CD4-positive, alpha-beta T cell treated with Interferon alpha-2 for 1 hour (primary cell): ENCODE results near the gene PPP1R16B.
"Not testable (repeated sequence)": the region's sequence is repeated elsewhere in the genome, so short reads cannot be mapped to it uniquely, and the experiment has no call there.

Source experiments
- DNase-seq, 2 donors: peaks; one replicate each; pipeline ENCODE4 v3.0.0-alpha.2; 2020 to 2022

PPP1R16B gene

GRCh38 chr20:38794057-38794456 lies 11.4 kb upstream of the PPP1R16B start:
- DNase-seq: not testable (repeated sequence)

DNA sequence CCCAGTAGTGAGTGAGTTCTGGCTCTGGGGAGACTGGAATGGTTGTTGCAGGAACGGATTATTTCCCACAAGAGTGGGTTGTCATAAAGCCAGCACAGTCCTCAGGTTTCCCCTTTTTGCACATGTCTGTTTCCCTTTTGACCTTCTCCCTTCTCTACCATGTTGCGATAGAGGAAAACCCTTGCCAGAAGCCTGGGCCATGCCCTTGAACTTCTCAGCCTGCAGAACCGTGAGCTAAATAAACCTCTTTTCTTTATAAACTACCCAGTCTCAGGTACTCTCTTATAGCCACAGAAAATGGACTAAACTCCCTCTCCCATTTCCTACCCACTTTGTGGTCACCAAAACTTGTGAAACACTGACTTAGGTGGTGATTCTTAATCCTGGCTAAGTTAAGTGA lies 7.2 kb upstream of the PPP1R16B start:
- no peak for DNase-seq

DNA sequence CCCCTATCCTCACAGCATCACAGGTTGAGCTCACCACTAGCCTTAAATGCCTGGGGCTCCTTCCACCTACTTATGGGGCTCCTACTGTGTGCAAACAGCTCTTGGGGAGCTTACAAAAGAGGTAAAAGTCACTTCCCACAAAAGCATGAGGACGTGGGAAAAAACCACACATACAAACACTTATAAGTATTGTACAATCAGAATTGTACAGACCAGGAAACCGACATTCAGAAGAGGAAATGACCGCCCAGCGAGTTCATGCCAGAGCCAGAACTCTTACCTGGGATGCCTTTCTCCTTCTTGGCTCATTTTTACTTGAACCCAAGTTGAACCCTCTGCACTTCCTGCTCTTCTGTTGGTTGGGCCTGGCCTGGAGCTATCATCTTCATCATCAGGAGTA lies 6.3 kb upstream of the PPP1R16B start:
- DNase-seq: no peak

GRCh38 chr20:38800882-38801281 lies 4.6 kb upstream of the PPP1R16B start:
- DNase-seq: no peak

DNA sequence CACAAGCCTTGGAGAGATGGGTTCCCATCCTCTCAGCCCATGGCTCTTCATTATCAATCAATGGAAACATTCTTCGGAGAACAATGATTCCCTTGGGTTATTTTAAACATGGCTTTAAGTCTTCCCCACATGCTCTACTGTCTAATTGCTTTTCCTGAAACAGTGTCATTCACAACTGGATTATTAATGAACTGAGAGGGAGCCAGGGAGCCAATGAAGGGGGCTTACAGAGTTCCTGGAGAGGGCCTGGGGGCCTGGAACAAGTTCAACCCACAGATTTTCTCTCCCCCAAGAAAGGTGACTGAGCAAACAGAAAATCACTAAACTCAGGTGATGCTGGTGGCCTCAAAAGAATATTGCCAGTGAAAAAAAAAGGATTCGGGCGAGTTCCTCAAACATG lies 1.3 kb upstream of the PPP1R16B start:
- no peak for DNase-seq

- peak; percentile 91 to 92 for DNase-seq
Measured at GRCh38 chr20:38804682-38805501, 605 bp upstream of the PPP1R16B start.

GRCh38 chr20:38805958-38806854 lies 709 bp downstream of the PPP1R16B start:
- DNase-seq: peak; percentile 37 to 60

DNA sequence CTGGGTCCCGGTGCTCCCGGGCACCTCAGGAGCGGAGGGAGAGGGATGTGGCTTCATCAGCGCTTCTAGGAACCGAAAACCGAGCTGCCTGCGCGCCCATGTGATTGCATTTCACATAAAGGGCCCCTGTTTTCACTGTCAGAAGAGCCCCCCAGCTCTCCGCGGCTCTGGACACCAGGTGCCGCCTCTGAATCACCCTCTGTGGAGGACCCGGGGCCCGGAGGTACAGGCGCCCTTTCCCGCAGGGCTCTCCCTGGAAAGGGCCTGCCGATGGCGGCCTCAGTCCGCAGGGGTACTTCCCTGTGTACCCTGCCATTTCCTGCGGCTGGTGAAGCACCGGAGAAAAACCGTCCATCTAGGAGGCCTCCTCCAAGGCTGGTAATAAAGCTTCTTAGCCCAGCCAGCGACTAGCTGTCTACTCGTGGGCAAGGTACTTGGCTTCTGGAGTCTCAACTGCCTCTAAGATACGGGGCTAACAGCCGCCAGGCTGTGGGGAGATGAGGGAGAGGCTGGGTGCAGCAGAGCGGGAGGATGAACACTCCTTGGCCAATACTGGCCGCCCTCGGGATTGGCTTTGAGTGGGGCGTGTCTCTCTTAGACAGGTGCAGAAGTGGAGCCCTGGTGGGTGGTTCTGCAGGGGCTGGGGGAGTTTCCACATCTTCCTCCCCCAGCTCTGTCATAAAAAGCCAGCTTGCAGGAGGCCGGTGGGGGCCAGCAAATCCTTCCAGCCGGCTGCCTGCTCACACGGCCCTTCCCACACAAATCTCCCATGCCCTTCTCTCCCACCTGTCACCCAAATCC lies 1.6 kb downstream of the PPP1R16B start:
- DNase-seq: peak; percentile 57 to 75

DNA sequence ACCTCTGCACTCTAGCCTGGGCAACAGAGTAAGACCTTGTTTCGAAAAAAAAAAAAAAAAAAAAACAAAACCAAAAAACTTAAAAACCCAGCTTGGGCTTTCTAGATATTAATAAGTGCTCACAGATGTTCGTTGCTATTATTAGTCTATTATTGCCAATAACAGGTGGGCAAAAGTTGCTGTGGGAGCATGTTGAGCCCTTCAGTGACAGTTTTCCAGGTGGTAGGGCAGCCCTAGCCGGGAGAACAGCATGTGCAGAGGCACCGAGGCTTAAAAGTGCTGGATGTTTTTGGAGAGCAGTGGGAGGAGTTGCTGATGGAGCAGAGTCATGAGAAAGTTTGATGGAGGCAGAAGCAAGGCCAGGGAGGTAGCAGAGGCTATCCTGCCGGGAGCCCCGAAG lies 4.4 kb downstream of the PPP1R16B start:
- DNase-seq: no peak

DNA sequence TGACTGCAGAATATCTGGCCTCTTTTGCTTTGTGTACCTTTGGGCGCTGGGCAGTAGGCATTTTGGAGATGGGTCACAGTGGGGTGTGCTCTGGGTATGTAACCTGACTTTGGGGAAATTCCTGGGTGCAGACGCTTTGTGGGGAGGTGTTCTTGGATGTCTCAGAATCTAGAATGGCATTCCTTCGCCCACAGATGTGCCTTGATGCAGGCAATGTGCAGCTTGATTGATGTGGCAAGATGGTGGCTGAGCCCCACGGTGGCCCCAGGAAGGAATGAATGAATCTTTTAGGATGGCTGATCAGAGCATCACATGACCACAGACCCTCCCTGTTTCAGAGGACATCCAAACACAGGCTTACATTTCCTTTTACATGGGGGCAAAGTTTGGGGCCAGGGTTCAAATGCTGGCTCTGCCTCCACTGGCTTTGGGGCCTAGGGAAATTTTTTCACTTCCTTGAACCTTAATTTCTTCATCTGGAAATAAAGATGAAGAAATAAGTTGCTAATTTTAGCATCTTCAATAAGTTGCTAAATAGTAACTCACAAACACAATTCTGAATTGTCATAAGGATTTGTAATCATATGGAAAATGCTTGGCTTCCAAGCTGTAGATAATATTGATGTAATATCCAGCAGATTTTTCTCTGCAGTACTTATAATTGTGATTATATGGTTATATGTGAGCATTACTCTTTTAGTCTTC lies 5.6 kb downstream of the PPP1R16B start:
- peak in 1 of 2 donors; percentile 35 for DNase-seq

DNA sequence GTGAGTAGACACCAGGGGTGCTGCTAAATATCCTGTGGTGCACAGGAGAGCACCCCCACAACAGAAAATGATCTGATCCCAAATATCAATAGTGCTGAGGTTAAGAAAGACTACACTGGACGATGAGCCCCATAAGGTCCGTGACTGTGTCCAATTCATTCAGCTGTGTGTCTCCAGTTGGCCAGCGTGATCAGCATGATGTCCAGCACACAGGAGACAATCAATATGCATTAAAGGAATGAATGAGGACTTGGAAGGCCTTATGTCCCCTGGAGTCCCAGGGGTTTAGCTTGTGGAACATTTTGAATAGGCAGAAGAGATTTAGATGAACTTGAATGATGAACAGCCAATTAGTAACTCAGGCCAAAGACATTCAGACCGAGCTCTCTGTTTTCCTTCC lies 6.3 kb downstream of the PPP1R16B start:
- DNase-seq: no peak

GRCh38 chr20:38812182-38812581 lies 6.7 kb downstream of the PPP1R16B start:
- DNase-seq: no peak

DNA sequence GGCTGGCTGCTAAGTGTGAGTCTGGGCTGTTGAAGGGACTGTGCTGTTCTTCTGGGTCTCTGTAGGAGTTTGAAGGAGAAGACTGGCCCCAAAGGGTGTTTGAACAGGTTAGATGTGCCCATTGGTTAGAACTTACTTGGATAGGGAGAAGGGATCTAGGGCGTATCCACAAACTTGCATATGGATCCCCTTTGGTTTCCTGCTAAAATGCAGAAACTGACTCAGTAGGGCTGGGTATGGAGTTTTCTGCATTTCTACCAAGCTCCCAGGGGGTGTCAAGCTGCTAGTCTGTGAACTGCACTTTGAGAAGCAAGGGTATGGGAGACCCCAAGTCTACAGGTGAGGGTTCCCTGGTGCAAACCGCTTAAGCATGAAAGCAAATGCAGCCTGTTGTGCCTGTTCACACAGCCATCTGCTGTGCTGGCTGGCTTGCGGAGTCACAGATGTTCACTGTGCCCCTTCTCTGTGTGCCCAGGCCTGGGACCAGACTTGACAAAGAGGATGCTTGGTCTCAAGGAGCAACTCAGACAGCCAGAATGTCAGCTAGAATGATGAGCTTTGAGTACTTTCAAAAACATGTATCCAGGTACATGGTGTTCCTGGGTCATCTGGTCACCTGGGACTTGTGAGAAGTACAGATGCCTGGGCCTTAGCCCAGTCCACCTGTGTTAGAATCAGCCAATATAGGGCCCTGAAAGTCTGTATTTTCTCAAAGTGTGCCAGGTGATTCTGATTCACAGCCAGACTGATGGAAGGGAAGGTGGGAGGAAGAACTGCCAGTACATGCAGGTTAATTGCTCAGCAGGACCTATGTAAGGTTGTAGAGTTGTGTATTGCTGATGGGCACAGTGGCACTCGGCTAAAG lies 7.4 kb downstream of the PPP1R16B start:
- no peak for DNase-seq

- DNase-seq: not testable (repeated sequence)
Measured at GRCh38 chr20:38813574-38813962, 8.1 kb downstream of the PPP1R16B start.

- DNase-seq: no peak
Measured at GRCh38 chr20:38815446-38815845, 9.9 kb downstream of the PPP1R16B start.

DNA sequence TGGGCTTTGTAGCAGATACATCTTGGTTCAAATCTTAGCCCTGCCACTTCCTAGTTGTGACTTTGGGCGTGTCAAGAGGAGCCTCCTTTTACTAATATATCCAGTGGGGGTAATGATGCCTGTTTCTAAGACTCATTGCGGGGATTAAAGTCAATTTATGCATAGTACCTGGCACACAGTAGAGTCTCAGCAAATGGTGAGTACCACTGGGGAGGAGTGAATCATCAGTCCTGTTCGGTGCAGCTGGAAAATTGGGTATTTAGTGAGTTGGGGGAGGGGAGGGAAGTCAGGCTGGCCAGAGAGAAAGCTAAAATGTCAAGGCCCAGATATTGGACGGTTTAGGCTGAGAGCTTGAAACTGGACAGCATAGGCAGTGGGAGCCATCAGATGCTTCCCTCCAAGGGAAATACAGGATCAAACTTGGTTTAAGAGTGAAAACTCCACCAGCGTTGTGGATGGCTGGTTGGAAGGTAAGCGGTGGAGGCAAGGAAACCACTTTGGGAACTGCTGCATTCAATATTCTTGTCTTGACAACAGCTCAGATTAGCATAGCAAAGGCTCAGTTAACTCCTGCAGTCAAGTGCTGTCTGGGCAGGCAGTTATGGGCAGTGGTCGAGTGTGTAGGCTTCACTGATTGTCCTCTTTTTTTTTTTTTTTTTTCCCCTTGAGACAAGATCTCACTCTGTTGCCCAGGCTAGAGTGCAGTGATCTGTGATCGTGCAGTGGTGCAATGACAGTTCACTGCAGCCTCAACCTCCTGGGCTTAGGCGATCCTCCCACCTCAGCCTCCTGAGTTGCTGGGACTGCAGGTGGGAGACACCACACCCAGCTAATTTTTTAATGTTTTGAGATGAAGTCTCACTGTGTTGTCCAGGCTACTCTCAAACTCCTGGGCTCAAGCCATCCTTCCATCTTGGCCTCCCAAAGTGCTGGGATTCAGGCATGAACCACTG lies 12.9 kb downstream of the PPP1R16B start:
- no peak for DNase-seq

DNA sequence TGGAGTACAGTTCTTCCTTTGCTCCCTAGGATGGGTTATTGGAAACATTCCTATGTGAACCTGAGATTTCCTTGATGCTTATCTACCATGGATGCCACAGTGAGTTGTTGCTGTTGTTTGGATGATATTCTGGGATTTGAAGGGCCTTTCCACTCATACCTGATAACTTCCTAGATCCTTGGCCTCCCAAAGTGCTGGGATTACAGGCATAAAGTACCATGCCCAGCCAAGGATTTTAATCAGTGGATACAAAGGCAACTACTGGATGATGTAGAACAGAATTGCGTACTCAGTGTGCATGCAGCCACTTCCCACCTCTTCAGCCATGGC lies 20.0 kb downstream of the PPP1R16B start:
- no peak for DNase-seq

DNA sequence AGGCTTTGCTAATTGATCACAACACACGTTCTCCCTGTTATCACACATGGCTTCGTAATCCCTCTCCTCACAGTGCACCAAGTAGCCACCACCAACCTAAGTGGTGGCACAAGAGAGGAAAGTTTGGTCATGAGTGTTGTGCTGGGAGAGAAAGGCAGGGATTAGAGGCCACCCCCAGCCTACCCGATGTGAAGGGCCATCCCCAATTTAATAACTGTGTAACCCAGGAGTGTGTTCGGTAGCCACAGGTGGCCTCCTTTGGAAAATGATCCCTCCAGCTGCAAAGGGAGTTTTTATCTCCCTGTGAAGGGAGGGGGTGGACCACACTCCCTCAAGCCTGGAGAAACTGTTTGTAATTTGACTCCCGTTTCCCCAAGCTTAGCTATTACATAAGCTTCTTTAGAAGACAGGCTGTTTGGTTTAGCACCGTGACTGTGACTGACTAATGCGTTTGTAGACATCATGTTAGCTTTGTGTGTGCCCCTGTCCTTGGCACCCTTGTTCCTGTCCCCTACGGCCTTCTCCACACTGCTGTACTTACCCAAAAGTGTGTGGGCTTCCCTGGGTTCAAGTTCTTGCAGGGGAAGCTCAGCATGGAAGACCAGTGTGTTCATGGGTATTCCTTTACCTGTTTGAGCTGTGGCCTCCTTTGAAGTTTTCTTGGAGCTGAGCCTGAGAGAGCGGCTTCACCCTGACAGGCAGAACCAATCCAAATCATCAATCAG lies 20.6 kb downstream of the PPP1R16B start:
- no peak for DNase-seq

- no peak for DNase-seq
Measured at GRCh38 chr20:38827770-38828281, 22.3 kb downstream of the PPP1R16B start.
